ENCODE data around the gene STK35. TPM values are rescaled to one million over a fixed set of nuclear protein-coding genes. Genes with fewer than 3 reads are reported as not detected.

Gene STK35
- total and polyA plus RNA-seq, 2 of the 8 experiments (the other 6 are each of a cell fraction or from before 2014, with no cell fraction given) = 24.9 to 45.0 TPM

- H3K4me2 ChIP-seq (ENCODE audit: insufficient read depth in 1 of 2, low read depth in 2 of 2, low read length in 2 of 2) = no peak overlapping the region
- peaks cover 8% of the 10 kb centered on the region for H3K79me1 ChIP-seq (ENCODE audit: low read depth, low read length)
- H2BK12ac ChIP-seq (ENCODE audit: low read depth, low read length) = no peak overlapping the region
- no peak overlapping the region for H4K8ac ChIP-seq (ENCODE audit: extremely low read depth, insufficient read depth, low read length)
- H4K5ac ChIP-seq (ENCODE audit: insufficient read length, low read depth, low read length) = no peak overlapping the region
- no peaks in the 10 kb centered on the region for H3K9me3 ChIP-seq (ENCODE audit: insufficient read depth in 2 of 2, low read depth in 1 of 2, low read length in 1 of 2)
- H3K4ac ChIP-seq (replicated peaks; ENCODE audit: insufficient read length, low read depth, low read length) = no peak overlapping the region
- FAIRE-seq (no peak), DNase-seq (ENCODE audit: low read depth in 1 of 2, low spot score in 2 of 2) (no peak)
- no peak overlapping the region for H3K18ac ChIP-seq (ENCODE audit: extremely low read depth, low read length)
- H3K36me3 ChIP-seq (ENCODE audit: control insufficient read depth in 2 of 4, insufficient read depth in 4 of 4, low read length in 3 of 4) = peaks cover 0 to 3% (median 0%) of the 10 kb centered on the region in 4 experiments; a peak in 3 of 8 replicates
- no peak overlapping the region for H2AK5ac ChIP-seq (ENCODE audit: low read depth, low read length)
- no peak overlapping the region for H2BK5ac ChIP-seq (ENCODE audit: low read depth, low read length)
- H3K27me3 ChIP-seq (replicated peaks in 1 of 4; ENCODE audit: control insufficient read depth in 3 of 4, extremely low read depth in 1 of 4, insufficient read depth in 3 of 4, low read length in 3 of 4) = no peaks in the 10 kb centered on the region
- H3K27ac ChIP-seq (ENCODE audit: low read depth, low read length) = no peak overlapping the region
- no peak overlapping the region for H3K23ac ChIP-seq (ENCODE audit: insufficient read length)
- ChIA-PET CTCF (ENCODE audit: partially characterized antibody) (interaction anchor here (0.6 to 2.5 kb wide), 8 partner anchors 8 to 406 kb away, joined by 3 to 9 read pairs (median 3); no protein-coding TSS in a partner anchor), POLR2A (ENCODE audit: partially characterized antibody) (interaction anchor here (1.3 to 3.2 kb wide), 2 partner anchors 11 to 36 kb away, joined by 3 to 13 read pairs; no protein-coding TSS in a partner anchor)
- no peak overlapping the region for H2AFZ ChIP-seq (ENCODE audit: low read length)
- H3K79me2 ChIP-seq (ENCODE audit: control insufficient read depth in 1 of 2, insufficient read depth in 2 of 2, low read length in 2 of 2) = peaks cover 0 to 24% of the 10 kb centered on the region in 2 experiments; a peak in 1 of 4 replicates
- 88% methylated on average over 2 of the region's 2 CpGs; no CpG with 5 or more reads in 1 of the 2 experiments for WGBS, 2 experiments (ENCODE audit: extremely low coverage in 1 of 2, insufficient coverage in 1 of 2, insufficient read length in 1 of 2, insufficient replicate concordance in 2 of 2, low coverage in 1 of 2, low lambda C conversion rate in 2 of 2, missing lambda C conversion rate in 1 of 2)
- H2BK15ac ChIP-seq (ENCODE audit: low read length) = no peak overlapping the region
- no peak overlapping the region for H3K56ac ChIP-seq (replicated peaks; ENCODE audit: insufficient read length, low read depth, low read length)
- no peaks in the 10 kb centered on the region for H3K23me2 ChIP-seq (ENCODE audit: low read depth, low read length)
- no peak overlapping the region for H4K91ac ChIP-seq (replicated peaks; ENCODE audit: insufficient read length, low read length)
- H3K4me3 ChIP-seq (ENCODE audit: extremely low read depth in 1 of 4, insufficient read depth in 2 of 4, low read depth in 3 of 4, low read length in 4 of 4) = no peak overlapping the region
- H2BK120ac ChIP-seq (replicated peaks; ENCODE audit: low read depth, low read length) = no peak overlapping the region
- peaks cover 3 to 21% of the 10 kb centered on the region in 2 experiments for H4K20me1 ChIP-seq (replicated peaks in 1 of 2; ENCODE audit: control insufficient read depth in 1 of 2, insufficient read depth in 2 of 2, low read length in 2 of 2)
- H3K14ac ChIP-seq (ENCODE audit: insufficient read length) = no peak overlapping the region
- no peaks in the 10 kb centered on the region; a peak in 1 of 7 replicates for H3K4me1 ChIP-seq (replicated peaks in 1 of 4; ENCODE audit: control insufficient read depth in 3 of 4, insufficient read depth in 4 of 4, low read length in 3 of 4)
- H3K9ac ChIP-seq (replicated peaks in 1 of 4; ENCODE audit: extremely low read depth in 1 of 4, low read depth in 3 of 4, low read length in 3 of 4) = no peak overlapping the region
- no peak overlapping the region for H2BK20ac ChIP-seq (ENCODE audit: low read length)
- TF ChIP-seq SIN3A (conservative IDR thresholded peaks at IDR 0.05 in 1 of 2, IDR thresholded peaks at IDR 0.05 in 1 of 2; ENCODE audit: low read depth in 1 of 2, low read length in 2 of 2) (no peak), NRF1 (IDR thresholded peaks at IDR 0.05; ENCODE audit: low read depth, low read length) (no peak), POLR2A (IDR thresholded peaks at IDR 0.05; ENCODE audit: control extremely low read depth in 1 of 2, low read depth in 2 of 2, low read length in 2 of 2) (no peak), CTCF (IDR thresholded peaks at IDR 0.05; ENCODE audit: control extremely low read depth in 1 of 3, insufficient read depth in 1 of 3, low read depth in 1 of 3, low read length in 3 of 3) (no peak), SP4 (IDR thresholded peaks at IDR 0.05; ENCODE audit: low read length) (no peak), SP2 (IDR thresholded peaks at IDR 0.05; ENCODE audit: low read length) (no peak), KDM4A (IDR thresholded peaks at IDR 0.05; ENCODE audit: low read depth, low read length, severe bottlenecking) (no peak), CREB1 (IDR thresholded peaks at IDR 0.05) (no peak), POU5F1 (IDR thresholded peaks at IDR 0.05; ENCODE audit: low read depth, low read length) (no peak), RAD21 (IDR thresholded peaks at IDR 0.05 in 1 of 2, conservative IDR thresholded peaks at IDR 0.05 in 1 of 2; ENCODE audit: low read depth in 2 of 2, low read length in 2 of 2) (no peak), NANOG (IDR thresholded peaks at IDR 0.05; ENCODE audit: insufficient read depth, low read depth, low read length, poor library complexity, severe bottlenecking) (no peak), SRF (IDR thresholded peaks at IDR 0.05; ENCODE audit: low read depth, low read length) (no peak)
Observed at GRCh38 chr20:2139736-2140135, 38.1 kb downstream of the STK35 start.
